ENCODE results near the gene NDUFS7. TPM values are rescaled to one million over a fixed set of nuclear protein-coding genes. Genes with fewer than 3 reads are reported as not detected.

The NDUFS7 gene
- total and polyA plus RNA-seq, 10 of the 15 experiments (the other 5 are each of a cell fraction or from before 2014, with no cell fraction given): 5.1 to 282 (median 92.9) TPM

- Histone ChIP-seq H3K4me3 (peak overlapping the region; percentile 94), H3K9me3 (replicated peaks; ENCODE audit: control insufficient read depth, insufficient read depth, low read length) (no peaks in the 10 kb centered on the region), H3K79me2 (ENCODE audit: control insufficient read depth, insufficient read depth, low read length) (peaks cover 11% of the 10 kb centered on the region), H3K9ac (ENCODE audit: control insufficient read depth, insufficient read depth, low read length) (peak overlapping the region; percentile 88), H2AFZ (ENCODE audit: control insufficient read depth, low read depth, low read length) (peak overlapping the region; percentile 74), H3K4me2 (ENCODE audit: control insufficient read depth, insufficient read depth) (peak overlapping the region; percentile 83), H3K36me3 (ENCODE audit: control insufficient read depth in 2 of 2, insufficient read depth in 2 of 2, low read length in 1 of 2) (peaks cover 4 to 6% of the 10 kb centered on the region in 2 experiments; a peak in 3 of 4 replicates), H3K27ac (ENCODE audit: control insufficient read depth, insufficient read depth) (peak overlapping the region; percentile 86), H3K4me1 (ENCODE audit: control insufficient read depth, insufficient read depth, low read length) (no peaks in the 10 kb centered on the region), H3K27me3 (replicated peaks in 1 of 2; ENCODE audit: control insufficient read depth in 2 of 2, insufficient read depth in 2 of 2, low read length in 1 of 2) (no peaks in the 10 kb centered on the region), H4K20me1 (ENCODE audit: control insufficient read depth, insufficient read depth) (no peaks in the 10 kb centered on the region)
- CTCF ChIA-PET: no interaction called here
- SMC1A ChIA-PET (ENCODE audit: uncharacterized antibody, unreplicated experiment): no interaction called here
- TSS peak; percentile 74 for BruUV-seq (replicated peaks)
- FAIRE-seq (no peak), DNase-seq (ENCODE audit: low read depth, low spot score) (no peak), ATAC-seq (peak; percentile 13)
- in situ Hi-C loops (cut with MboI) (no loop called here), intact Hi-C loops (cut with micrococcal nuclease; ENCODE audit: unreplicated experiment) (no loop called here)
- no peak for TF ChIP-seq BCLAF1 (IDR thresholded peaks at IDR 0.05)
- no peak for TF ChIP-seq EGR1 (IDR thresholded peaks at IDR 0.05; ENCODE audit: borderline replicate concordance in 1 of 2, low read depth in 2 of 2, low read length in 2 of 2)
- no peak for TF ChIP-seq MEF2B (IDR thresholded peaks at IDR 0.05; ENCODE audit: partially characterized antibody, poor library complexity, severe bottlenecking)
- no peak for TF ChIP-seq SP1 (IDR thresholded peaks at IDR 0.05; ENCODE audit: low read depth, low read length)
- no peak for TF ChIP-seq SIX5 (IDR thresholded peaks at IDR 0.05; ENCODE audit: low read depth, low read length, severe bottlenecking)
- no peak for TF ChIP-seq BACH1 (IDR thresholded peaks at IDR 0.05; ENCODE audit: borderline replicate concordance)
- no peak for TF ChIP-seq YY1 (IDR thresholded peaks at IDR 0.05; ENCODE audit: low read depth, low read length)
- no peak for TF ChIP-seq TAF1 (IDR thresholded peaks at IDR 0.05; ENCODE audit: borderline replicate concordance, low read depth, low read length)
- TF ChIP-seq POLR2AphosphoS2 (IDR thresholded peaks at IDR 0.05; ENCODE audit: low read depth, low read length): no peak
- 0% methylated on average over 20 of the region's 23 CpGs for WGBS (ENCODE audit: insufficient coverage, insufficient replicate concordance, low lambda C conversion rate, missing lambda C conversion rate)
- POLR2A ChIA-PET: no interaction called here
- RAD21 ChIA-PET (ENCODE audit: unreplicated experiment): no interaction called here
These were observed 367 bp downstream of the NDUFS7 start for GRCh38 chr19:1384085-1384462.

All from GM12878 (cell line).